ENCODE measurements around the gene SLC38A2. TPM values are rescaled to one million over a fixed set of nuclear protein-coding genes. Genes with fewer than 3 reads are reported as not detected.

Gene SLC38A2
- total RNA-seq, 1 experiment from 2014 or later = 381 TPM

DNA sequence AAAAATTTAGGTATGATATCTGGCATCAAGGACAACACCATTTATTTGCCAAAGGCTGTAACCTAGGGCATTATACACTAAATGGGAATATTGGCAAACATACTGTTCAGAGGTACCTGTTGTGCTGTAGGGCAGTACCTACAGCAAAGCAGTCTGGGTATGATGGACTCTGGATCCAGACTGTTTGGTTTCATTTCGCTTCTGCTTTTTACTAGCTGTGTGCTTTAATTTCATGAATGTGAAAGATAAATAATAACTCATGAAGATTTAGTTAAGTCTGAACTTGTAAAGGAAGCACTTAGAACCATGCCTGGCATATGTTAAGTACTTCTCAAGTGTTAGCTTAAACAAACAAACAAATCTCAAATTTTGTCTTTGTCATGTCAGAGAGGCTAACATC, 17.7 kb upstream of the SLC38A2 start:
- POLR2A ChIA-PET = no interaction called here
- Mint-ChIP-seq H3K36me3 (peaks cover 34% of the 10 kb centered on the region), H3K27me3 (ENCODE audit: low read depth) (no peaks in the 10 kb centered on the region), H3K9me3 (no peaks in the 10 kb centered on the region), H3K4me1 (peaks cover 93% of the 10 kb centered on the region), H3K4me3 (no peak overlapping the region), H3K27ac (peak overlapping the region; percentile 85)
- CTCF ChIA-PET = no interaction called here
- DNase-seq (ENCODE audit: low spot score) = no peak
- TF ChIP-seq EMX1 (CRISPR knock-in tag; IDR thresholded peaks at IDR 0.05) = no peak
- no peak for TF ChIP-seq GRHL2 (CRISPR knock-in tag; IDR thresholded peaks at IDR 0.05; ENCODE audit: insufficient replicate concordance, severe bottlenecking)
- TF ChIP-seq NR2C2 (CRISPR knock-in tag; IDR thresholded peaks at IDR 0.05) = no peak
- no peak for ATAC-seq

DNA sequence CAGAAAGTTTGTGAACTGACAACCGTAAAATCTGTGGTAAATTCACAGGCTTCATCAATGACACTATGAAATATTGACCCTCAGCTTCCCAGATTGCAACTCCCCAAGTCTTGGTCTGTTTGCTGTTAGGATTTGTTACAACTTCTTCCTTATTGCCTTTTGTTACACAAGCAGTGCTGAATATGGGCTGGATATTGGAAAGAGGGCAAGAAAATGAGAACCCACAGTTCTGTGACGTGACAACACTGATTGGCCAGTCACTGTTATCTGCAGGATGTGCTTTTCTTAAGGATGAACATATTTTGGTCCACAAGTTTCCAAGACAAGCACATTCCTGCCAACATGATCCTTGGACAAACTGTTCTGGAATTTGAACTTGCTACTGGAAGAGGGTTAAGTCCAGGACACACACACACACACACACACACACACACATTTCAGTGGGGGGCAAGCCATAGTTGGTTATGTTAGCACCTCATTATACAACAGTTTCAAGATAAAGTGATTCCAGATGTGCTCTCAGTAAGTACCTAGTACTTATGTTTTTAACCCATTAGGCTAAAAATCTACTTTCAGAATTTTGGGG, 16.6 kb upstream of the SLC38A2 start:
- Mint-ChIP-seq H3K9me3 (no peaks in the 10 kb centered on the region), H3K4me3 (no peak overlapping the region), H3K36me3 (peaks cover 25% of the 10 kb centered on the region), H3K4me1 (peaks cover 91% of the 10 kb centered on the region), H3K27me3 (ENCODE audit: low read depth) (no peaks in the 10 kb centered on the region), H3K27ac (no peak overlapping the region; the same call in 1 of the 2 replicates)
- ChIA-PET POLR2A (no interaction called here), CTCF (no interaction called here)
- ATAC-seq (no peak), DNase-seq (ENCODE audit: low spot score) (no peak)
- TF ChIP-seq, protein P1, sequence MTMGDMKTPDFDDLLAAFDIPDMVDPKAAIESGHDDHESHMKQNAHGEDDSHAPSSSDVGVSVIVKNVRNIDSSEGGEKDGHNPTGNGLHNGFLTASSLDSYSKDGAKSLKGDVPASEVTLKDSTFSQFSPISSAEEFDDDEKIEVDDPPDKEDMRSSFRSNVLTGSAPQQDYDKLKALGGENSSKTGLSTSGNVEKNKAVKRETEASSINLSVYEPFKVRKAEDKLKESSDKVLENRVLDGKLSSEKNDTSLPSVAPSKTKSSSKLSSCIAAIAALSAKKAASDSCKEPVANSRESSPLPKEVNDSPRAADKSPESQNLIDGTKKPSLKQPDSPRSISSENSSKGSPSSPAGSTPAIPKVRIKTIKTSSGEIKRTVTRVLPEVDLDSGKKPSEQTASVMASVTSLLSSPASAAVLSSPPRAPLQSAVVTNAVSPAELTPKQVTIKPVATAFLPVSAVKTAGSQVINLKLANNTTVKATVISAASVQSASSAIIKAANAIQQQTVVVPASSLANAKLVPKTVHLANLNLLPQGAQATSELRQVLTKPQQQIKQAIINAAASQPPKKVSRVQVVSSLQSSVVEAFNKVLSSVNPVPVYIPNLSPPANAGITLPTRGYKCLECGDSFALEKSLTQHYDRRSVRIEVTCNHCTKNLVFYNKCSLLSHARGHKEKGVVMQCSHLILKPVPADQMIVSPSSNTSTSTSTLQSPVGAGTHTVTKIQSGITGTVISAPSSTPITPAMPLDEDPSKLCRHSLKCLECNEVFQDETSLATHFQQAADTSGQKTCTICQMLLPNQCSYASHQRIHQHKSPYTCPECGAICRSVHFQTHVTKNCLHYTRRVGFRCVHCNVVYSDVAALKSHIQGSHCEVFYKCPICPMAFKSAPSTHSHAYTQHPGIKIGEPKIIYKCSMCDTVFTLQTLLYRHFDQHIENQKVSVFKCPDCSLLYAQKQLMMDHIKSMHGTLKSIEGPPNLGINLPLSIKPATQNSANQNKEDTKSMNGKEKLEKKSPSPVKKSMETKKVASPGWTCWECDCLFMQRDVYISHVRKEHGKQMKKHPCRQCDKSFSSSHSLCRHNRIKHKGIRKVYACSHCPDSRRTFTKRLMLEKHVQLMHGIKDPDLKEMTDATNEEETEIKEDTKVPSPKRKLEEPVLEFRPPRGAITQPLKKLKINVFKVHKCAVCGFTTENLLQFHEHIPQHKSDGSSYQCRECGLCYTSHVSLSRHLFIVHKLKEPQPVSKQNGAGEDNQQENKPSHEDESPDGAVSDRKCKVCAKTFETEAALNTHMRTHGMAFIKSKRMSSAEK (CRISPR knock-in tag; IDR thresholded peaks at IDR 0.05; ENCODE audit: borderline replicate concordance) = no peak
- TF ChIP-seq, protein P2, sequence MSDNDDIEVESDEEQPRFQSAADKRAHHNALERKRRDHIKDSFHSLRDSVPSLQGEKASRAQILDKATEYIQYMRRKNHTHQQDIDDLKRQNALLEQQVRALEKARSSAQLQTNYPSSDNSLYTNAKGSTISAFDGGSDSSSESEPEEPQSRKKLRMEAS (CRISPR knock-in tag; IDR thresholded peaks at IDR 0.05) = no peak
- TF ChIP-seq TEAD4 (CRISPR knock-in tag; IDR thresholded peaks at IDR 0.05) (no peak), HMGA2 (CRISPR knock-in tag; IDR thresholded peaks at IDR 0.05) (no peak), TP53 (CRISPR knock-in tag; IDR thresholded peaks at IDR 0.05) (no peak), IRF2 (CRISPR knock-in tag; IDR thresholded peaks at IDR 0.05; ENCODE audit: borderline replicate concordance, low read depth) (no peak), CBFB (CRISPR knock-in tag; IDR thresholded peaks at IDR 0.05; ENCODE audit: low read depth) (no peak), ATF1 (CRISPR knock-in tag; IDR thresholded peaks at IDR 0.05) (no peak), ZNF138 (CRISPR knock-in tag; conservative IDR thresholded peaks at IDR 0.05) (no peak), IRF1 (CRISPR knock-in tag; IDR thresholded peaks at IDR 0.05) (no peak), CREB1 (CRISPR knock-in tag; IDR thresholded peaks at IDR 0.05) (no peak)
- TF ChIP-seq, protein P3, sequence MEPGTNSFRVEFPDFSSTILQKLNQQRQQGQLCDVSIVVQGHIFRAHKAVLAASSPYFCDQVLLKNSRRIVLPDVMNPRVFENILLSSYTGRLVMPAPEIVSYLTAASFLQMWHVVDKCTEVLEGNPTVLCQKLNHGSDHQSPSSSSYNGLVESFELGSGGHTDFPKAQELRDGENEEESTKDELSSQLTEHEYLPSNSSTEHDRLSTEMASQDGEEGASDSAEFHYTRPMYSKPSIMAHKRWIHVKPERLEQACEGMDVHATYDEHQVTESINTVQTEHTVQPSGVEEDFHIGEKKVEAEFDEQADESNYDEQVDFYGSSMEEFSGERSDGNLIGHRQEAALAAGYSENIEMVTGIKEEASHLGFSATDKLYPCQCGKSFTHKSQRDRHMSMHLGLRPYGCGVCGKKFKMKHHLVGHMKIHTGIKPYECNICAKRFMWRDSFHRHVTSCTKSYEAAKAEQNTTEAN (CRISPR knock-in tag; IDR thresholded peaks at IDR 0.05) = no peak

GRCh38 chr12:46388427-46389021, 16.0 kb upstream of the SLC38A2 start:
- Mint-ChIP-seq H3K9me3 (no peaks in the 10 kb centered on the region), H3K36me3 (peaks cover 20% of the 10 kb centered on the region), H3K27ac (peak overlapping the region; percentile 45; the same call in 1 of the 2 replicates), H3K4me1 (peaks cover 86% of the 10 kb centered on the region), H3K4me3 (no peak overlapping the region), H3K27me3 (ENCODE audit: low read depth) (no peaks in the 10 kb centered on the region)
- ChIA-PET POLR2A (no interaction called here), CTCF (no interaction called here)
- ATAC-seq = no peak
- TF ChIP-seq, protein P4, sequence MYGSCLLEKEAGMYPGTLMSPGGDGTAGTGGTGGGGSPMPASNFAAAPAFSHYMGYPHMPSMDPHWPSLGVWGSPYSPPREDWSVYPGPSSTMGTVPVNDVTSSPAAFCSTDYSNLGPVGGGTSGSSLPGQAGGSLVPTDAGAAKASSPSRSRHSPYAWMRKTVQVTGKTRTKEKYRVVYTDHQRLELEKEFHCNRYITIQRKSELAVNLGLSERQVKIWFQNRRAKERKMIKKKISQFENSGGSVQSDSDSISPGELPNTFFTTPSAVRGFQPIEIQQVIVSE (CRISPR knock-in tag; IDR thresholded peaks at IDR 0.05; ENCODE audit: borderline replicate concordance) = no peak
- no peak for TF ChIP-seq ESRRA (CRISPR knock-in tag; IDR thresholded peaks at IDR 0.05; ENCODE audit: borderline replicate concordance)
- no peak for TF ChIP-seq GRHL2 (CRISPR knock-in tag; IDR thresholded peaks at IDR 0.05; ENCODE audit: insufficient replicate concordance, severe bottlenecking)
- no peak for TF ChIP-seq PRRX2 (CRISPR knock-in tag; IDR thresholded peaks at IDR 0.05)
- TF ChIP-seq KAT7 (CRISPR knock-in tag; IDR thresholded peaks at IDR 0.05; ENCODE audit: borderline replicate concordance) = no peak
- DNase-seq (ENCODE audit: low spot score) = no peak
